SU-DHL-6 (cell line): ENCODE results near the gene NTPCR.

Experiments
- H2AFZ ChIP-seq: fragments of 200-600 bp; sonication (generic); 2 replicates; pipeline ENCODE4 v1.6.1; 2014; ENCODE audit warnings: low read depth, mild to moderate bottlenecking, moderate library complexity, mixed read lengths, antibody characterized with exemption, low read length; ENCODE audit not compliant: severe bottlenecking
- H3F3A ChIP-seq: fragments of 200-600 bp; shearing (Covaris generic); 2 replicates; pipeline ENCODE4 v1.6.0; 2016; ENCODE audit warnings: antibody characterized with exemption, mild to moderate bottlenecking; ENCODE audit not compliant: insufficient read depth
- H3K27ac ChIP-seq: fragments of 200-600 bp; sonication (generic); 2 replicates; pipeline ENCODE4 v1.5.1; 2016; ENCODE audit warnings: low read depth, mild to moderate bottlenecking, low read length, moderate library complexity, mixed read lengths
- H3K27me3 ChIP-seq: fragments of 200-600 bp; sonication (generic), shearing (Covaris generic); 2 replicates; pipeline ENCODE4 v1.6.0; 2014; ENCODE audit warnings: mild to moderate bottlenecking, low read length
- H3K36me3 ChIP-seq: fragments of 200-600 bp; sonication (generic); 2 replicates; pipeline ENCODE4 v1.6.1; 2014; ENCODE audit warnings: mild to moderate bottlenecking, low read length, mixed read lengths
- H3K4me2 ChIP-seq: fragments of 300-600, 200-600 bp; shearing (Covaris generic), sonication (generic); 2 replicates; pipeline ENCODE4 v1.6.0; 2014; ENCODE audit warnings: low read length, low read depth, mild to moderate bottlenecking; ENCODE audit not compliant: poor library complexity, severe bottlenecking
- H3K4me3 ChIP-seq: fragments of 200-600 bp; sonication (generic); 2 replicates; pipeline ENCODE4 v1.5.1; 2014; ENCODE audit warnings: antibody characterized with exemption, low read length, mild to moderate bottlenecking, mixed read lengths; ENCODE audit not compliant: insufficient read depth, poor library complexity, severe bottlenecking
- H3K79me2 ChIP-seq: fragments of 200-600 bp; sonication (generic); 2 replicates; pipeline ENCODE4 v1.6.1; 2014; ENCODE audit warnings: mild to moderate bottlenecking, low read length, moderate library complexity; ENCODE audit not compliant: insufficient read depth
- H3K9ac ChIP-seq: fragments of 200-600 bp; sonication (generic); 2 replicates; pipeline ENCODE4 v1.7.0; 2014; ENCODE audit warnings: mild to moderate bottlenecking, low read length
- H3K9me2 ChIP-seq: fragments of 200-600 bp; sonication (generic); replicated peaks from 2 replicates; pipeline ENCODE4 v1.6.1; 2014; ENCODE audit warnings: low read length; ENCODE audit not compliant: insufficient read depth
- H3K9me3 ChIP-seq: fragments of 200-600 bp; sonication (generic); 2 replicates; pipeline ENCODE4 v1.6.1; 2014; ENCODE audit warnings: low read length, mixed read lengths; ENCODE audit not compliant: insufficient read depth
- H4K20me1 ChIP-seq: fragments of 200-600 bp; sonication (generic); 2 replicates; pipeline ENCODE4 v1.6.1; 2014; ENCODE audit warnings: low read depth, mild to moderate bottlenecking, antibody characterized with exemption, low read length, moderate library complexity, mixed read lengths
- EZH2phosphoT487 ChIP-seq: fragments of 200-600 bp; sonication (generic), shearing (Covaris generic); conservative IDR thresholded peaks from 2 replicates; pipeline ENCODE4 v1.6.1; 2018; ENCODE audit warnings: mild to moderate bottlenecking, antibody characterized with exemption, low read length, moderate library complexity, mixed read lengths
- TF ChIP-seq, protein P1 (sequence below): fragments of 200-600 bp; sonication (generic); IDR thresholded peaks from one replicate; pipeline ENCODE4 v1.5.1; 2017; ENCODE audit warnings: antibody characterized with exemption, mild to moderate bottlenecking, low read length, moderate library complexity; ENCODE audit not compliant: insufficient read depth, poor library complexity, severe bottlenecking

Gene NTPCR

DNA sequence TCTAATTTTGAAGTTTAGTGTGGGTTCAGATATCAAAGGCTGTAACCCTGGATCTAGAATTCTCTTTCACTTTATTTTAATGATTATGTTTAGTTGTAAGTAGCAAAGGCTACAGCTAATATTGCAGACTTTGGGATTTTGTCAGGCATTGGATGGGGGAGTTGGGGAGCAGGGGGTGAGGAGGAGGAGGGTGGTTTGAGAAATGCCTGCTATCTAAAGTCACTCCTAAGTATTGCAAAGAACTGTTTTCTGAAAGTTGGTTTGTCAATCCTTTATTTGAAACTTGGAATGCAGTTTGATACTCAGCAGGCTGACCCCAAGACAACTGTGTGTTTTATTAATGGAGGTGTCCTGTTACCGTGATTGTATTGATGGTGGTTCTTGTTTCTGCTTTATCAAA lies 1.2 kb downstream of the NTPCR start:
- Histone ChIP-seq H4K20me1 (no peaks in the 10 kb centered on the region), H3K9me3 (no peaks in the 10 kb centered on the region), H3K4me2 (peak overlapping the region; percentile 64), H3K27ac (peak overlapping the region; percentile 46), H3K9me2 (no peaks in the 10 kb centered on the region), H3K9ac (peak overlapping the region; percentile 84), H3K36me3 (no peaks in the 10 kb centered on the region), H3K4me3 (peak overlapping the region; percentile 97), H3F3A (no peaks in the 10 kb centered on the region; the same call in 1 of the 2 replicates), H2AFZ (no peak overlapping the region), H3K79me2 (peaks cover 23% of the 10 kb centered on the region; the same call in 1 of the 2 replicates), H3K27me3 (no peaks in the 10 kb centered on the region)
- TF ChIP-seq EZH2phosphoT487 = no peak
- TF ChIP-seq, protein P1, sequence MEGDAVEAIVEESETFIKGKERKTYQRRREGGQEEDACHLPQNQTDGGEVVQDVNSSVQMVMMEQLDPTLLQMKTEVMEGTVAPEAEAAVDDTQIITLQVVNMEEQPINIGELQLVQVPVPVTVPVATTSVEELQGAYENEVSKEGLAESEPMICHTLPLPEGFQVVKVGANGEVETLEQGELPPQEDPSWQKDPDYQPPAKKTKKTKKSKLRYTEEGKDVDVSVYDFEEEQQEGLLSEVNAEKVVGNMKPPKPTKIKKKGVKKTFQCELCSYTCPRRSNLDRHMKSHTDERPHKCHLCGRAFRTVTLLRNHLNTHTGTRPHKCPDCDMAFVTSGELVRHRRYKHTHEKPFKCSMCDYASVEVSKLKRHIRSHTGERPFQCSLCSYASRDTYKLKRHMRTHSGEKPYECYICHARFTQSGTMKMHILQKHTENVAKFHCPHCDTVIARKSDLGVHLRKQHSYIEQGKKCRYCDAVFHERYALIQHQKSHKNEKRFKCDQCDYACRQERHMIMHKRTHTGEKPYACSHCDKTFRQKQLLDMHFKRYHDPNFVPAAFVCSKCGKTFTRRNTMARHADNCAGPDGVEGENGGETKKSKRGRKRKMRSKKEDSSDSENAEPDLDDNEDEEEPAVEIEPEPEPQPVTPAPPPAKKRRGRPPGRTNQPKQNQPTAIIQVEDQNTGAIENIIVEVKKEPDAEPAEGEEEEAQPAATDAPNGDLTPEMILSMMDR = no peak

- Histone ChIP-seq H3K79me2 (peaks cover 23% of the 10 kb centered on the region; the same call in 1 of the 2 replicates), H3K27me3 (no peaks in the 10 kb centered on the region), H3K27ac (no peak overlapping the region; the same call in 1 of the 2 replicates), H3K9me2 (no peaks in the 10 kb centered on the region), H4K20me1 (no peaks in the 10 kb centered on the region), H3K4me2 (peak overlapping the region; percentile 64), H3K9me3 (no peaks in the 10 kb centered on the region), H3K36me3 (peaks cover 6% of the 10 kb centered on the region; the same call in 1 of the 2 replicates), H3K4me3 (no peak overlapping the region), H3F3A (no peaks in the 10 kb centered on the region; the same call in 1 of the 2 replicates), H3K9ac (no peak overlapping the region; the same call in 1 of the 2 replicates), H2AFZ (no peak overlapping the region)
- no peak for TF ChIP-seq EZH2phosphoT487
- TF ChIP-seq, protein P1 = peak; percentile 63
Measured at GRCh38 chr1:232952514-232953499, 2.4 kb downstream of the NTPCR start.

DNA sequence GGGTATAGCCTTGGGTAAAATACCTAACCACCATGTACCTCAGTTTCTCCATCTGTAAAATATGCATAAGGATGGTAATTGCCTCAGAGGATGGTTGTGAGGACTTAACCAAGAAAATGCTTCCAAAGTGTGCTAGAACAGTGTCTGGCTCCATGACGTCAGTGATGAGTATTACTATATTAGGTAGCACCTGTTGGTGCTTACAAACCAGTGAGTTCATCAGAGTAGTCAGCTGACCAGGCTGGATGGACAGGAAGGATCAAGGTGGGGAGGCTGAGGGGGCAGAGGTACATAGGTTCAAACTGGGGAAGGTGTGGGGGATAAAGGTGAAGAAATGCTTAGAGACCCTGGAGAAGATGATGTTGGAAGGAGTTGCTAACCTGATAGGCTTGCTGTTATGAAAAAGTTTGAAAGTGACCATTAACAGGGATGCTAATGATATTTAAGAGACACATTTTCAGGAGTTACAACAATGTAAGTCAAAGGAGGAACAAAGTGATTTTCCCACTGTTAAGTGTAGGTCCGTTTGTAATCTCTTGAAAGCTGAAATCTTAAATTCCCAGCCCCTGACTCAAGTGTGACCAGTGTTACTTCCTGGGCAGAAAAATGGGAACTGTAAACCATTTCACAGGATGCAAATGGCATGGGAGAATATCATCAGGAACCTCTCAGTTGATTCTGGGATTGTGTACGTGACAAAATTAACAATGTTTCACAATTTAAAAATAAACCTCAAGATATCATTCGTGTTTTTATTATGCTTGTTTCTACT lies 4.4 kb downstream of the NTPCR start:
- Histone ChIP-seq H3K4me3 (no peak overlapping the region), H3K27ac (no peak overlapping the region), H3K9ac (no peak overlapping the region), H3K9me3 (peaks cover 3% of the 10 kb centered on the region; the same call in 1 of the 2 replicates), H3K4me2 (no peak overlapping the region), H3K27me3 (no peaks in the 10 kb centered on the region), H3K36me3 (peaks cover 15% of the 10 kb centered on the region), H3K9me2 (no peaks in the 10 kb centered on the region), H4K20me1 (no peaks in the 10 kb centered on the region), H3K79me2 (peaks cover 23% of the 10 kb centered on the region; the same call in 1 of the 2 replicates), H3F3A (no peaks in the 10 kb centered on the region; the same call in 1 of the 2 replicates), H2AFZ (no peak overlapping the region)
- TF ChIP-seq EZH2phosphoT487 = no peak
- TF ChIP-seq, protein P1 = no peak
